B cell (primary cell): ENCODE results near the gene SYT4.

Experiments
- CTCF ChIP-seq: fragments of 200-600 bp; IDR thresholded peaks from one replicate; pipeline ENCODE4 v1.8.0; 2022; ENCODE audit warnings: antibody characterized with exemption, mild to moderate bottlenecking
- EZH2 ChIP-seq: IDR thresholded peaks from 2 replicates; pipeline ENCODE4 v1.6.1; 2012; ENCODE audit warnings: borderline replicate concordance, low read depth, mild to moderate bottlenecking, moderate library complexity, low read length; ENCODE audit not compliant: insufficient read depth, poor library complexity, severe bottlenecking

DNA sequence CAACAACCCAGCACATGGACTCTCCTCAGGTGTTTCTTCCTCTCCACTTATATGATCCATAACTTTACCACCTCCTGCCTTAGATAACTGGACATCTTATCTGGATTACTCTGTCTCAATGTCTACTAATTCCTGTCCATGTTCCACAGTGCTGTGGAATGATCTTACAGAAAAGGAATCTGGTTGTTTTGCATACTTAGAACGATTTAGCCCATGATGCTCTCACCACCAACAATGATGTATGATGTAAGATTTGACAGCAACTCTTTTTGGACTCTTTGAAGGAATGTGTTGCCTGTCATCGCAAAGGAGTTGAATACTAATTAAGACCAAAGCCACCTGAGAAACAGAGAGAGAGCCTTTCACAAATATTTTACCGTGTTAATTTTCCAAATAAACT is 37.7 kb upstream of the SYT4 start:
- TF ChIP-seq CTCF (no peak), EZH2 (no peak)
